HFF-Myc (cell line): Measurements from ENCODE around the gene LCN10.
A peak's percentile ranks its signal among the peaks of the same experiment; 100 is the strongest.
"Not testable (repeated sequence)": the region's sequence is repeated elsewhere in the genome, so short reads cannot be mapped to it uniquely, and the experiment has no call there.

Experiments
- DNase-seq: peaks from one replicate; pipeline ENCODE4 v3.0.0-alpha.2; 2011; ENCODE audit warnings: low read depth; ENCODE audit errors: extremely low read depth
- H3K4me3 ChIP-seq: replicated peaks from 2 replicates; pipeline ENCODE4 v1.5.1; 2011; ENCODE audit warnings: low read depth, mild to moderate bottlenecking, control low read depth, low read length
- CTCF ChIP-seq: IDR thresholded peaks from 2 replicates; pipeline ENCODE4 v1.5.1; 2012; ENCODE audit warnings: mild to moderate bottlenecking, low read depth, low read length, control low read depth; ENCODE audit errors: missing control alignments

The LCN10 gene

GRCh38 chr9:136762221-136762691 lies 19.5 kb upstream of the LCN10 start:
- no peak for TF ChIP-seq CTCF
- no peak for DNase-seq
- no peak overlapping the region for H3K4me3 ChIP-seq

GRCh38 chr9:136761545-136761981 lies 18.8 kb upstream of the LCN10 start:
- H3K4me3 ChIP-seq, result no peak overlapping the region
- no peak for DNase-seq
- no peak for TF ChIP-seq CTCF

- peak; percentile 76 for TF ChIP-seq CTCF
- H3K4me3 ChIP-seq, result not testable (repeated sequence)
These were observed 18.2 kb upstream of the LCN10 start for GRCh38 chr9:136760834-136761544.

GRCh38 chr9:136760424-136760823 lies 17.7 kb upstream of the LCN10 start:
- no peak for DNase-seq
- no peak overlapping the region for H3K4me3 ChIP-seq
- TF ChIP-seq CTCF, result no peak

More at GRCh38 chr9:136760834-136761544, 18.2 kb upstream of the LCN10 start:
- DNase-seq, result peak; percentile 32

GRCh38 chr9:136759436-136760325 lies 16.9 kb upstream of the LCN10 start:
- no peak for TF ChIP-seq CTCF
- no peak for DNase-seq
- H3K4me3 ChIP-seq, result no peak overlapping the region

- H3K4me3 ChIP-seq, result no peak overlapping the region
- DNase-seq, result no peak
- TF ChIP-seq CTCF, result no peak
These were observed 16.3 kb upstream of the LCN10 start for GRCh38 chr9:136759001-136759400.
